Vagina (tissue), 2 donors: Measurements from ENCODE around the gene FAM181B. TPM values are rescaled to one million over a fixed set of nuclear protein-coding genes. Genes with fewer than 3 reads are reported as not detected.
A peak's percentile ranks its signal among the peaks of the same experiment; 100 is the strongest.

Experiments
- DNase-seq, 2 donors: peaks; one replicate each; pipeline ENCODE4 v3.0.0-alpha.2; 2017; ENCODE audit errors: extremely low spot score in 2 of 2
- H3K27ac ChIP-seq: fragments of 200-600 bp; sonication (generic); one replicate; pipeline ENCODE4 v1.5.1; 2019
- H3K27me3 ChIP-seq: fragments of 200-600 bp; sonication (generic); one replicate; pipeline ENCODE4 v1.5.1; 2019
- H3K36me3 ChIP-seq, 2 donors: fragments of 200-600 bp; sonication (generic); one replicate each; pipeline ENCODE4 v1.5.1; 2017 to 2019
- H3K4me1 ChIP-seq: fragments of 200-600 bp; sonication (generic); one replicate; pipeline ENCODE4 v1.5.1; 2019
- H3K4me3 ChIP-seq, 2 donors: fragments of 200-600 bp; sonication (generic); 1 replicate in 1 of 2; 2 replicates in 1 of 2; pipeline ENCODE4 v1.5.1; 2016 to 2019
- H3K9me3 ChIP-seq: fragments of 200-600 bp; sonication (generic); one replicate; pipeline ENCODE4 v1.5.1; 2019
- CTCF ChIP-seq, 3 experiments: fragments of 450-650 bp in 2 of 3; fragments of 200-600 bp in 1 of 3; sonication (generic) in 1 of 3; IDR thresholded peaks; one replicate each; pipeline ENCODE4 v1.5.1; 2017 to 2019; ENCODE audit warnings: antibody characterized with exemption in 3 of 3, mild to moderate bottlenecking in 2 of 3, moderate library complexity in 2 of 3
- POLR2A ChIP-seq, 2 donors: fragments of 450-650 bp; IDR thresholded peaks; one replicate each; pipeline ENCODE4 v1.6.1; 2017; ENCODE audit warnings: antibody characterized with exemption in 2 of 2, mild to moderate bottlenecking in 2 of 2, moderate library complexity in 2 of 2
- POLR2AphosphoS5 ChIP-seq, 2 donors: sonication (generic); formaldehyde crosslinking; IDR thresholded peaks; one replicate each; pipeline ENCODE4 v1.9.0; 2017; ENCODE audit warnings: antibody characterized with exemption in 2 of 2, mild to moderate bottlenecking in 2 of 2, low read depth in 1 of 2; ENCODE audit not compliant: insufficient read depth in 1 of 2
- intact Hi-C: fragments of 100-400 bp; cut with DNase I; formaldehyde crosslinking; loops from one replicate; pipeline ENCODE4 v1.15.1; 2023
- total RNA-seq: library from RNA; depleted of rRNA; stranded (reverse); fragments of >200 nt; gene quantifications from one replicate; pipeline ENCODE4 v1.2.3, GENCODE V29; 2016

Gene FAM181B
- total RNA-seq, 1 donor from 2014 or later: 0.49 TPM

GRCh38 chr11:82730286-82730685 is 3.4 kb downstream of the FAM181B start:
- no peaks in the 10 kb centered on the region for H3K9me3 ChIP-seq
- H3K27ac ChIP-seq: no peak overlapping the region
- no peak for TF ChIP-seq POLR2AphosphoS5 (IDR thresholded peaks at IDR 0.05; ENCODE audit: insufficient read depth in 1 of 2, low read depth in 1 of 2)
- TF ChIP-seq CTCF (IDR thresholded peaks at IDR 0.05): no peak
- no peak for TF ChIP-seq POLR2A (IDR thresholded peaks at IDR 0.05)
- no peaks in the 10 kb centered on the region for H3K27me3 ChIP-seq
- H3K36me3 ChIP-seq: no peaks in the 10 kb centered on the region
- no peak overlapping the region for H3K4me3 ChIP-seq
- intact Hi-C loops: no loop called here
- H3K4me1 ChIP-seq: peaks cover 7% of the 10 kb centered on the region
- no peak for DNase-seq

DNA sequence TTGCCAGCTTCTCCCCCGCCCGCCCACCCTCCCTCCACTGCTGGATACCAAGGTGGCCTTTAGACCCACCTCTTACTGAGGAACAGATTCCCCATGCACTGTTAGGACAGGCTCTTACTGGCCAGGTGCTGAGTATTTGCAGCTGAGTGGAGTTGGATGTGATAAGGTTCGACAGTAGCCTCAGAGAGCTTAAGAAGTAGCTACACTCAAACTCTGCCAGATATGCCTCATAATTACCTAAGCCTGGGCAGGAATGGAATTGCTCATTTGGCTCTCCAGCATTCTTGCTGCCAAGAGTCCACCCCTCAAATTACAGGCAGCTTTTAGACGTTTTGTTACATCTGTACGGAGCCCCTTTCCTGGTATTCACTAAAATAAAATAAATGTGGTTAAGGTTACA is 9.6 kb downstream of the FAM181B start:
- H3K4me1 ChIP-seq: no peaks in the 10 kb centered on the region
- peak overlapping the region; percentile 32 for H3K27ac ChIP-seq
- H3K9me3 ChIP-seq: no peaks in the 10 kb centered on the region
- no peak for DNase-seq
- H3K27me3 ChIP-seq: no peaks in the 10 kb centered on the region
- intact Hi-C loops: loop anchor here (5.0 kb wide), 1 partner anchor 138 kb away; no protein-coding TSS in a partner anchor
- TF ChIP-seq POLR2A (IDR thresholded peaks at IDR 0.05) (no peak), CTCF (IDR thresholded peaks at IDR 0.05) (no peak), POLR2AphosphoS5 (IDR thresholded peaks at IDR 0.05; ENCODE audit: insufficient read depth in 1 of 2, low read depth in 1 of 2) (no peak)
- no peak overlapping the region for H3K4me3 ChIP-seq
- H3K36me3 ChIP-seq: no peaks in the 10 kb centered on the region

GRCh38 chr11:82722231-82722630 is 11.4 kb downstream of the FAM181B start:
- DNase-seq: no peak
- H3K4me1 ChIP-seq: no peaks in the 10 kb centered on the region
- no peak for TF ChIP-seq CTCF (IDR thresholded peaks at IDR 0.05)
- no peak for TF ChIP-seq POLR2AphosphoS5 (IDR thresholded peaks at IDR 0.05; ENCODE audit: insufficient read depth in 1 of 2, low read depth in 1 of 2)
- TF ChIP-seq POLR2A (IDR thresholded peaks at IDR 0.05): no peak
- H3K27me3 ChIP-seq: no peaks in the 10 kb centered on the region
- H3K4me3 ChIP-seq: no peak overlapping the region
- no peaks in the 10 kb centered on the region for H3K36me3 ChIP-seq
- no peak overlapping the region for H3K27ac ChIP-seq
- H3K9me3 ChIP-seq: no peaks in the 10 kb centered on the region
- intact Hi-C loops: loop anchor here (5.0 kb wide), 1 partner anchor 140 kb away; no protein-coding TSS in a partner anchor

- TF ChIP-seq POLR2A (IDR thresholded peaks at IDR 0.05) (no peak), CTCF (IDR thresholded peaks at IDR 0.05) (no peak)
- Histone ChIP-seq H3K9me3 (no peaks in the 10 kb centered on the region), H3K36me3 (no peaks in the 10 kb centered on the region), H3K27ac (no peak overlapping the region), H3K4me3 (no peak overlapping the region), H3K27me3 (no peaks in the 10 kb centered on the region), H3K4me1 (no peaks in the 10 kb centered on the region)
- intact Hi-C loops: loop anchor here (5.0 kb wide), 1 partner anchor 142 kb away; no protein-coding TSS in a partner anchor
- no peak for DNase-seq
Measured at GRCh38 chr11:82720267-82721065, 13.2 kb downstream of the FAM181B start.
